ENCODE data around the gene MAP3K5. TPM values are rescaled to one million over a fixed set of nuclear protein-coding genes. Genes with fewer than 3 reads are reported as not detected.
A peak's percentile ranks its signal among the peaks of the same experiment; 100 is the strongest.

MAP3K5 gene, protein sequence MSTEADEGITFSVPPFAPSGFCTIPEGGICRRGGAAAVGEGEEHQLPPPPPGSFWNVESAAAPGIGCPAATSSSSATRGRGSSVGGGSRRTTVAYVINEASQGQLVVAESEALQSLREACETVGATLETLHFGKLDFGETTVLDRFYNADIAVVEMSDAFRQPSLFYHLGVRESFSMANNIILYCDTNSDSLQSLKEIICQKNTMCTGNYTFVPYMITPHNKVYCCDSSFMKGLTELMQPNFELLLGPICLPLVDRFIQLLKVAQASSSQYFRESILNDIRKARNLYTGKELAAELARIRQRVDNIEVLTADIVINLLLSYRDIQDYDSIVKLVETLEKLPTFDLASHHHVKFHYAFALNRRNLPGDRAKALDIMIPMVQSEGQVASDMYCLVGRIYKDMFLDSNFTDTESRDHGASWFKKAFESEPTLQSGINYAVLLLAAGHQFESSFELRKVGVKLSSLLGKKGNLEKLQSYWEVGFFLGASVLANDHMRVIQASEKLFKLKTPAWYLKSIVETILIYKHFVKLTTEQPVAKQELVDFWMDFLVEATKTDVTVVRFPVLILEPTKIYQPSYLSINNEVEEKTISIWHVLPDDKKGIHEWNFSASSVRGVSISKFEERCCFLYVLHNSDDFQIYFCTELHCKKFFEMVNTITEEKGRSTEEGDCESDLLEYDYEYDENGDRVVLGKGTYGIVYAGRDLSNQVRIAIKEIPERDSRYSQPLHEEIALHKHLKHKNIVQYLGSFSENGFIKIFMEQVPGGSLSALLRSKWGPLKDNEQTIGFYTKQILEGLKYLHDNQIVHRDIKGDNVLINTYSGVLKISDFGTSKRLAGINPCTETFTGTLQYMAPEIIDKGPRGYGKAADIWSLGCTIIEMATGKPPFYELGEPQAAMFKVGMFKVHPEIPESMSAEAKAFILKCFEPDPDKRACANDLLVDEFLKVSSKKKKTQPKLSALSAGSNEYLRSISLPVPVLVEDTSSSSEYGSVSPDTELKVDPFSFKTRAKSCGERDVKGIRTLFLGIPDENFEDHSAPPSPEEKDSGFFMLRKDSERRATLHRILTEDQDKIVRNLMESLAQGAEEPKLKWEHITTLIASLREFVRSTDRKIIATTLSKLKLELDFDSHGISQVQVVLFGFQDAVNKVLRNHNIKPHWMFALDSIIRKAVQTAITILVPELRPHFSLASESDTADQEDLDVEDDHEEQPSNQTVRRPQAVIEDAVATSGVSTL (N-terminal part only)
- 1 to 10 TPM; 9.4 to 9.7 TPM for total RNA-seq

DNA sequence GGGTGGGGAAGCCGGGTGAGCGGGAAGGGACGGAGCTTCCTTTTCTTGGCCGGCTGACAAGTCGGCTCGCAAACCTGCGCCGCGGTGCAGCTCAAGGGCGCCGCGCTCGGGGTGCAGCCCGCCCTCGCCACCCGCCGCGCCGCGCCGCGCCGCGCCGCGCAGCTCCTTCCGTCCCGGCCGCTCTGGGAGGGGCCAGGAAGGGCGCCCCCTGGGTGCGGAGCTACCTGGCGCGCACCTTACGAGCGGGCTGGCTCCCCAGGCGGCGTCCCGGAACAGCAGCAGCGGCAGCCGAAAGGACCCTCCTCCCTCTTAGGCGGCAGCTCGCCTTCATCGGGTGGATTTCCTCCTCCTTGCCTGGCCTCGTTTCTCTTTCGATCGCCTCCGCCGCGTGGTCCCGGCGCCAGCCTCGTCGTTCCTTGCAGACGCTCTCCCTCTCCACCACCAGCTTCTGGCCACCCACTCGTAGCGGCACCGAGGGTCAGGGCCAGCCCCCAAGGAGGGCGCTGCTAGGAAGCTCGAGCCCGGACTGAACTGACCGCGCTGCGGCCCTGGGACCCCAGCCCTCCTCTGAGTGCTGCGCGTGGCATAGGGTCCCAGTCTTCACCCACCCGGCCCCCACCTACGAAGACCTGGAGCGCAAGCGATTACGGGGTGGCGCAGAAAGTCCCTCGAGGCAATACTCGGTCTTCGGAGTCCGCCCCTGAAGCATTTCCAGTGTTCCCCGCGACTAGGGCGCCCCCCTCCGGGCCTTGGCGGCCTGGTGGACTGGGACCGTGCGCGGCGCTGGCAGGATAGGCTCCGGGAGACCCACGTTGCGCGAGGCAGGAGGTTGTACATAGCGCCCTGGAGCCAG, at the start of gene MAP3K5:
MAP3K5 (minus strand) TSS at position 68 of the 853 bp plus-strand sequence. CDS start 320 bp downstream, outside the sequence.
- Mint-ChIP-seq H3K27ac (peak within 1 kb of the TSS; percentile 86), H3K9me3 (no peaks in the 10 kb centered on the region), H3K4me1 (ENCODE audit: low read depth) (peaks cover 33% of the 10 kb centered on the region), H3K36me3 (ENCODE audit: low read depth) (peaks cover 6% of the 10 kb centered on the region), H3K4me3 (peak within 1 kb of the TSS; percentile 89), H3K27me3 (ENCODE audit: low read depth) (no peaks in the 10 kb centered on the region)
- peak; percentile 96 for DNase-seq
- intact Hi-C loops (cut with micrococcal nuclease) = loop anchor here (1.0 kb wide), 11 partner anchors 30 to 502 kb away; partner anchors contain the start of genes MAP7 and PEX7
- CTCF ChIA-PET = interaction anchor here (0.6 to 7.4 kb wide), 54 partner anchors 8 to 836 kb away, joined by 3 to 328 read pairs (median 4); partner anchors contain the start of genes BCLAF1 and PEX7

DNA sequence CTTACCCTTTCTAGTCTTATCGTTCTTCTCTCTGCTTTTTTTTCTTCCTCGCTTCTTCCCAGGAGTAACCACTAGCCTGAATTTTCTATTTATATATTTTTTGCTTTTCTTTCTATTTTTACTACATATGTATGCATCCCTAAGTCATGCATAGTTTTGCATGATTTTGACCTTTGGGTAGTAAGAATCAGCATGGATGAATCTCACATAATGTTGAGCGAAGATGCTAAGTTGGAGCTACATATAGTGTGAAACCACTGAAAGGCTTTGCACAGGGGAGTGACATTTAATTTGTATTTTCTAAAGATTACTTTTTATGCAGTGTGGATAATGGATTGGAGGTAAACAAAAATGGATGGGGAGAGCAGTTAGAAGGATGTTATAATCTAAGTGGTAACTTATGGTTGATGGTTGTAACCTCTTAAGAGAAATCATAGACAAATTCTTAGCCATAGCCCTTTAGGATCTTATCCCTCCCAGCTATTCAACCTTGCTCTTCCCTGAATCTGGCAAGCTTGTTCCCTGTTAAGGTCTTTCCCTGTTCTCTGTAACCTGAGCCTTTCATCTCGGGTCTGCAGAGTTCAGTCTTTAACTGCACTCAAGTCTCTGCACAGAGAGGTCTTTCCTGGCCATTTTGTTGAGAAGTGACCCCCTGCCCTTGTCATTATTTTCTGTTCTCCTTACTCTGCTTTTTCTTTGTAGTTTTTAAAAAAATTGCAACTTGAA, 48.2 kb upstream of the MAP3K5 start:
- intact Hi-C loops (cut with micrococcal nuclease) = loop anchor here (5.0 kb wide), 1 partner anchor 87 kb away; no protein-coding TSS in a partner anchor
- CTCF ChIA-PET = no interaction called here
- Mint-ChIP-seq H3K27ac (no peak overlapping the region), H3K27me3 (ENCODE audit: low read depth) (no peaks in the 10 kb centered on the region), H3K4me3 (no peak overlapping the region), H3K36me3 (ENCODE audit: low read depth) (peaks cover 8% of the 10 kb centered on the region), H3K4me1 (ENCODE audit: low read depth) (no peaks in the 10 kb centered on the region), H3K9me3 (no peaks in the 10 kb centered on the region)
- no peak for DNase-seq

DNA sequence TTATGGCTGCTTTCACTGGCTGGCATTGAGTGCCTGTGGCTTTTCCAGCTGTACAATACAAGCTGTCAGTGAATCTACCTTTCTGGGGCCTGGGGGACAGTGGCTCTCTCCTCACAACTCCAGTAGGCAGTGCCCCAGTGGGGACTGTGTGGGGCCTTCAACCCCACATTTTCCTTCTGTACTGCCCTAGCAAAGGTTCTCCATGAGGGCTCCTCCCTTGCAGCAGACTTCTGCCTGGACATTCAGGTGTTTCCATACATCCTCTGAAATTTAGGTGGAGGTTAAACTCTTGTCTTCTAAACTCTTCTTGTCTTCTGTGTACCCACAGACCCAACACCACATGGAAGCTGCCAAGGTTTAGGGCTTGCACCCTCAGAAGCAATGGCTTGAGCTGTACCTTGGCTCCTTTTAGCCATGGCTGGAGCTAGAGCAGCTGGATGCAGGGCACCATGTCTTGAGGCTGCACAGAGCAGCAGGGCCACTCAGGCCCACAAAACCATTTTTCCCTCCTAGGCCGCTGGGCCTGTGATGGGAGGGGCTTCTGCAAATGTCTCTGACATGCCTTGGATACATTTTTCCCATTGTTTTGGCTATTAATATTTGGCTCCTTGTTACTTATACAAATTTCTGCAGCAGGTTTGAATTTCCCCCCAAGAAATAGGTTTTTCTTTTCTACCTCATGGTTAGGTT, 39.7 kb upstream of the MAP3K5 start:
- H3K4me1 Mint-ChIP-seq (ENCODE audit: low read depth) = no peaks in the 10 kb centered on the region
- peaks cover 60% of the 10 kb centered on the region for H3K36me3 Mint-ChIP-seq (ENCODE audit: low read depth)
- DNase-seq = no peak
- H3K9me3 Mint-ChIP-seq = peaks cover 21% of the 10 kb centered on the region
- no peaks in the 10 kb centered on the region for H3K27me3 Mint-ChIP-seq (ENCODE audit: low read depth)
- intact Hi-C loops (cut with micrococcal nuclease) = no loop called here
- CTCF ChIA-PET = no interaction called here
- H3K4me3 Mint-ChIP-seq = no peak overlapping the region
- no peak overlapping the region for H3K27ac Mint-ChIP-seq

GRCh38 chr6:136826216-136826615, 33.9 kb upstream of the MAP3K5 start:
- CTCF ChIA-PET = interaction anchor here (0.6 to 1.5 kb wide), 3 partner anchors 19 to 229 kb away, joined by 3 to 5 read pairs (median 4); no protein-coding TSS in a partner anchor
- Mint-ChIP-seq H3K27me3 (ENCODE audit: low read depth) (no peaks in the 10 kb centered on the region), H3K4me1 (ENCODE audit: low read depth) (peaks cover 19% of the 10 kb centered on the region)

DNA sequence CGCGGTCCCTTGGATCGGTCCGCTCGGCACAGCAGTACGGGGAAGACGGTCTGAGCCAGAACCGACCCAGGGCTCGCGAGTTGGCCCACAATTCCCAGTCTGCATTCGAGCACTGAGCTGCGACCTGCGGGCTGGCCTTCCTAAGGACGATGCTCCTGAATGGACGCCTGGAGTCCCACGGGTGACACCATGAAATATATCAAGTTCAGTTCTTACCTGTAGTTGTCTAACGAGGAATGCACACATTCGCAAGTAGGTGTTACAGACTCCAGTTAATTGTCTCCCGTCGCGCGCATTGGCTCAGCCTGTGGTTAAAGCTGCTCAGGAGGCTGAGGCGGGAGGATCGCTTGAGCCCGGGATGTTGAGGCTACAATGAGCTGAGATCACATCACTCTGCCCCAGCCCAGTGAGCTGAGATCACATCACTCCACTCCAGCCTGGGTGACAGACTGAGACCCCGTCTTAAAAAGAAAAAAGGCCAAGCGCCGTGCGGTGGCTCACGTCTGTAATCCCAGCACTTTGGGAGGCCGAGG, 30.9 kb upstream of the MAP3K5 start:
- Mint-ChIP-seq H3K4me1 (ENCODE audit: low read depth) (peaks cover 19% of the 10 kb centered on the region), H3K27me3 (ENCODE audit: low read depth) (no peaks in the 10 kb centered on the region), H3K27ac (peak overlapping the region; percentile 78), H3K9me3 (no peaks in the 10 kb centered on the region), H3K4me3 (peak overlapping the region; percentile 90), H3K36me3 (ENCODE audit: low read depth) (peaks cover 23% of the 10 kb centered on the region)
- intact Hi-C loops (cut with micrococcal nuclease) = loop anchor here (2.0 to 5.0 kb wide), 3 partner anchors 72 to 949 kb away; partner anchors contain the start of gene IFNGR1
- CTCF ChIA-PET = interaction anchor here (0.6 to 1.6 kb wide), 7 partner anchors 12 to 589 kb away, joined by 3 to 7 read pairs (median 3); no protein-coding TSS in a partner anchor
- DNase-seq = peak; percentile 11

More at GRCh38 chr6:136826216-136826615, 33.9 kb upstream of the MAP3K5 start:
- peaks cover 45% of the 10 kb centered on the region for H3K36me3 Mint-ChIP-seq (ENCODE audit: low read depth)
- H3K4me3 Mint-ChIP-seq = no peak overlapping the region
- intact Hi-C loops (cut with micrococcal nuclease) = no loop called here
- DNase-seq = no peak
- no peak overlapping the region for H3K27ac Mint-ChIP-seq
- peaks cover 5% of the 10 kb centered on the region for H3K9me3 Mint-ChIP-seq

DNA sequence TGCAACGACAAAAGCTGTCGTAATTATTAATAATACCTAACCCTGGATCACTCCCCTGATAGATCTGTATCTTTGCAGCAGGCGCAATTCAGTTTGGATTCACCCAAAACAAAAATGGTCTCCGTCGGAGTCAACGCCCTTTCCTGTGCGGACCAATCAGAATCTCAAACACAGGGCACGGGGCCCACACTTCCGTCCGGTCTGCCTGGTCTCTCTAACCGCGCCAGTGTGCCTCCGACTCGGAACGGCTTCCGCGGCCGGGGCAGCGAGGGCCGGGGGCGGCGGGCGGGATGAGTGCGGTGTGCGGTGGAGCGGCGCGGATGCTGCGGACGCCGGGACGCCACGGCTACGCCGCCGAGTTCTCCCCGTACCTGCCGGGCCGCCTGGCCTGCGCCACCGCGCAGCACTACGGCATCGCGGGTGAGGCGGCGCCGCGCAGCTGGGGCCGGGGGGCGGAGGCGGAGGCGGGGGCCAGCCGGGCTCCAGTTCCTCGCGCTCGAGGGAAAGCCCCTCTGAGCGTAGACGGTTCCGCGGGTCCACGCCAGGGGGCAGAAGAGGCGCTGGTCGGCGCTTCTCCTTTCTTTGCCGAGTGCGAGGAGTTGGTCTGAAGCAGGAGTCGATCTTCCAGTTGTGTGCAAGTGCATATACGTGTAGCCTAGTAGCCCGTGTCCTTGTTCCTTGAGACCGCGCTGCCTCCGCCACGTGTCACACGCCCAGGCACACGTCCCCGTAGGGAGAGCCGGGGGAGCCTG, 30.3 kb upstream of the MAP3K5 start, which contains the start of gene PEX7:
PEX7 (plus strand) TSS at position 217 of the 752 bp plus-strand sequence; CDS start at position 291, 74 bp downstream.
- CTCF ChIA-PET = interaction anchor here (0.5 to 1.6 kb wide), 7 partner anchors 13 to 224 kb away, joined by 3 to 7 read pairs (median 3); no protein-coding TSS in a partner anchor
- H3K4me3 Mint-ChIP-seq = peak within 1 kb of the TSS; percentile 90
- DNase-seq = peak; percentile 92
- intact Hi-C loops (cut with micrococcal nuclease) = loop anchor here (1.0 to 5.0 kb wide), 8 partner anchors 29 to 950 kb away; partner anchors contain the start of genes BCLAF1 and IFNGR1
- H3K9me3 Mint-ChIP-seq = no peaks in the 10 kb centered on the region
- H3K36me3 Mint-ChIP-seq (ENCODE audit: low read depth) = peaks cover 20% of the 10 kb centered on the region
- H3K27ac Mint-ChIP-seq = peak within 1 kb of the TSS; percentile 92
- H3K27me3 Mint-ChIP-seq (ENCODE audit: low read depth) = no peaks in the 10 kb centered on the region
- H3K4me1 Mint-ChIP-seq (ENCODE audit: low read depth) = peaks cover 19% of the 10 kb centered on the region

DNA sequence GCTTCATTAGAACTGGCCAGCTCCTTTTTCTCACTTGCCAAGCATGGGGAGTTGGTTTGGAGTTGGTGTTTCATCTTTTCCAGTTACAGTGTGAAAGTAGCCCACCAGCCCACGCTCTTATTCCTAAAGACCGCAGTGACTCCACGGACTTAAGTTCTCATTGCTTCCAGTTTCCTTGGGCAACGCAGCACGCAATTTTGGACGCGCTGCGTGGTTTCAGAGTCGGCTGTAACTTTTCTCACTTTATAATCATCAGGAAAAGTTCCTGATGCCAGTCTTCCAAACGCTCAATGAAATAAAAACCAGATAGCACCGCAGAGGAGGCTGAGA, 29.7 kb upstream of the MAP3K5 start:
- Mint-ChIP-seq H3K27me3 (ENCODE audit: low read depth) (no peaks in the 10 kb centered on the region), H3K4me1 (ENCODE audit: low read depth) (peaks cover 19% of the 10 kb centered on the region), H3K27ac (peak overlapping the region; percentile 92), H3K36me3 (ENCODE audit: low read depth) (peaks cover 17% of the 10 kb centered on the region), H3K9me3 (no peaks in the 10 kb centered on the region), H3K4me3 (peak overlapping the region; percentile 90)
- CTCF ChIA-PET = interaction anchor here (0.5 to 1.3 kb wide), 5 partner anchors 20 to 193 kb away, joined by 3 to 6 read pairs (median 3); no protein-coding TSS in a partner anchor
- intact Hi-C loops (cut with micrococcal nuclease) = loop anchor here (1.0 to 5.0 kb wide), 8 partner anchors 29 to 950 kb away; partner anchors contain the start of genes BCLAF1 and IFNGR1
- peak; percentile 32 for DNase-seq

DNA sequence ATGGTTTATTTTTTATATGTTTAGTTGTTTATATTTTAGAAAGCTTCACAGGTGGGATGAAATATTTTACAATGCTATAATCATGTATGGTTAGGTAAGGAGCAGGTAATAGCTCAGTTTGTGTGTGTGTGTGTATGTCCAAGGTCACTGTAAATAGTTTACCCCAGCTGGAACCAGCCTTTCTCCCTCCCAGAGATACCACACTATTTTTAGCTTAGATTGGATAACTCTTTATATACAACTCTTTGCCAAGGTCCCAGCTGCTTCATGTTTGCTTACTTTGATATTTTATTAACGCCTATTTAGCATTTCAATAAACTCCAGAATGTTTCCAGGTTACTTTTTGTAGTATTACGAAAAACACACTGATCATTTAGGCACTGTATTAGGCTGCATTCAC, 28.3 kb upstream of the MAP3K5 start:
- no peak for DNase-seq
- peaks cover 19% of the 10 kb centered on the region for H3K4me1 Mint-ChIP-seq (ENCODE audit: low read depth)
- no peak overlapping the region for H3K4me3 Mint-ChIP-seq
- no peak overlapping the region for H3K27ac Mint-ChIP-seq
- H3K9me3 Mint-ChIP-seq = no peaks in the 10 kb centered on the region
- H3K27me3 Mint-ChIP-seq (ENCODE audit: low read depth) = no peaks in the 10 kb centered on the region
- CTCF ChIA-PET = interaction anchor here (0.7 to 1.3 kb wide), 2 partner anchors 28 to 176 kb away, joined by 3 read pairs; no protein-coding TSS in a partner anchor
- intact Hi-C loops (cut with micrococcal nuclease) = loop anchor here (5.0 kb wide), 1 partner anchor 952 kb away; no protein-coding TSS in a partner anchor
- H3K36me3 Mint-ChIP-seq (ENCODE audit: low read depth) = peaks cover 8% of the 10 kb centered on the region

GRCh38 chr6:136816656-136817055, 24.4 kb upstream of the MAP3K5 start:
- Mint-ChIP-seq H3K4me1 (ENCODE audit: low read depth) (peaks cover 2% of the 10 kb centered on the region), H3K4me3 (no peak overlapping the region), H3K27ac (no peak overlapping the region), H3K9me3 (no peaks in the 10 kb centered on the region), H3K36me3 (ENCODE audit: low read depth) (no peaks in the 10 kb centered on the region), H3K27me3 (ENCODE audit: low read depth) (no peaks in the 10 kb centered on the region)
- CTCF ChIA-PET = interaction anchor here (1.0 to 1.6 kb wide), 2 partner anchors 24 to 172 kb away, joined by 3 to 6 read pairs; partner anchors contain the start of gene MAP3K5
- DNase-seq = no peak
- intact Hi-C loops (cut with micrococcal nuclease) = no loop called here
